Upper lobe of left lung (tissue), 6 donors: ENCODE results near the gene ARHGEF17. TPM values are rescaled to one million over a fixed set of nuclear protein-coding genes. Genes with fewer than 3 reads are reported as not detected.

Experiments used
- ATAC-seq, 2 donors: fragments of 200-7000 bp; cut with Tn5 transposase; one replicate each; pipeline ENCODE4 v1.9.1; 2022; ENCODE audit warnings: mild to moderate bottlenecking in 2 of 2, moderate library complexity in 2 of 2; ENCODE audit not compliant: low FRiP score in 2 of 2
- DNase-seq, 2 donors: peaks; one replicate each; pipeline ENCODE4 v3.0.0-alpha.2; 2019 to 2020
- H3K27ac ChIP-seq, 4 donors: fragments of 200-600 bp; sonication (generic); one replicate each; pipeline ENCODE4 v1.5.1; 2016 to 2019
- H3K27me3 ChIP-seq, 4 donors: fragments of 200-600 bp; sonication (generic); one replicate each; pipeline ENCODE4 v1.5.1; 2017 to 2019
- H3K36me3 ChIP-seq, 4 donors: fragments of 200-600 bp; sonication (generic); one replicate each; pipeline ENCODE4 v1.5.1; 2016 to 2019
- H3K4me1 ChIP-seq, 4 donors: fragments of 200-600 bp; sonication (generic); one replicate each; pipeline ENCODE4 v1.5.1; 2018 to 2019
- H3K4me3 ChIP-seq, 4 donors: fragments of 200-600 bp; sonication (generic); one replicate each; pipeline ENCODE4 v1.5.1; 2017 to 2019; ENCODE audit warnings: mild to moderate bottlenecking in 2 of 4, moderate library complexity in 1 of 4
- H3K9me3 ChIP-seq, 4 donors: fragments of 200-600 bp; sonication (generic); one replicate each; pipeline ENCODE4 v1.5.1; 2018 to 2019
- CTCF ChIP-seq, 6 experiments: fragments of 450-650 bp in 4 of 6; fragments of 200-600 bp in 2 of 6; sonication (generic) in 2 of 6; IDR thresholded peaks; one replicate each; pipeline ENCODE4 v1.5.1; 2016 to 2019; ENCODE audit warnings: antibody characterized with exemption in 6 of 6
- EP300 ChIP-seq, 4 donors: sonication (generic); formaldehyde crosslinking; IDR thresholded peaks; one replicate each; pipeline ENCODE4 v1.5.1; 2017; ENCODE audit warnings: antibody characterized with exemption in 4 of 4, control low read depth in 2 of 4
- POLR2A ChIP-seq, 4 donors: fragments of 450-650 bp; IDR thresholded peaks; one replicate each; pipeline ENCODE4 v1.5.1; 2016 to 2017; ENCODE audit warnings: antibody characterized with exemption in 4 of 4, mild to moderate bottlenecking in 2 of 4
- POLR2AphosphoS5 ChIP-seq, 2 donors: sonication (generic); formaldehyde crosslinking; IDR thresholded peaks; one replicate each; pipeline ENCODE4 v1.5.1; 2017; ENCODE audit warnings: antibody characterized with exemption in 2 of 2
- WGBS, 2 donors: methylation state at CpG; one replicate each; pipeline ENCODE4 v1.1.5; 2017 to 2018; 5-methylcytosine and 5-hydroxymethylcytosine counted together
- total RNA-seq, 6 donors: library from RNA; depleted of rRNA in 4 of 6; stranded (reverse); fragments of >200 nt in 4 of 6; gene quantifications; one replicate each; pipeline versions ENCODE4 v1.1.0 to v1.2.1, GENCODE V29; 2016 to 2021
- donor health status: DM: no; HTN: no; CAD: no; lungs with moderate emphysema.
- donor health status: DM: no; HTN: yes; CAD: no; lungs with severe emphysema.

ARHGEF17 gene
- total RNA-seq, 6 donors from 2014 or later = 48.1 to 140 (median 65.1) TPM

- 68 to 79% methylated on average over 3 to 6 of the region's 6 CpGs for WGBS, 2 donors
- DNase-seq (no peak), ATAC-seq (no peak)
- no peak overlapping the region for H3K27ac ChIP-seq
- H3K4me3 ChIP-seq = no peak overlapping the region
- TF ChIP-seq EP300 (IDR thresholded peaks at IDR 0.05) (no peak), POLR2AphosphoS5 (IDR thresholded peaks at IDR 0.05) (no peak), POLR2A (IDR thresholded peaks at IDR 0.05) (no peak), CTCF (IDR thresholded peaks at IDR 0.05) (no peak)
- H3K27me3 ChIP-seq = no peaks in the 10 kb centered on the region
- peaks cover 0 to 6% (median 3%) of the 10 kb centered on the region in 4 donors for H3K4me1 ChIP-seq
- H3K36me3 ChIP-seq = peaks cover 0 to 16% (median 3%) of the 10 kb centered on the region in 4 donors
- no peaks in the 10 kb centered on the region for H3K9me3 ChIP-seq
Observed at GRCh38 chr11:73399159-73399590, 91.1 kb downstream of the ARHGEF17 start.

GRCh38 chr11:73399636-73400035 lies 91.6 kb downstream of the ARHGEF17 start:
- H3K9me3 ChIP-seq = no peaks in the 10 kb centered on the region
- 88 to 89% methylated on average over 4 of the region's 4 CpGs for WGBS, 2 donors
- peaks cover 0 to 6% (median 3%) of the 10 kb centered on the region in 4 donors for H3K4me1 ChIP-seq
- H3K4me3 ChIP-seq = no peak overlapping the region
- no peak overlapping the region for H3K27ac ChIP-seq
- no peaks in the 10 kb centered on the region for H3K27me3 ChIP-seq
- peaks cover 0 to 13% (median 2%) of the 10 kb centered on the region in 4 donors for H3K36me3 ChIP-seq
- TF ChIP-seq CTCF (IDR thresholded peaks at IDR 0.05) (no peak), POLR2A (IDR thresholded peaks at IDR 0.05) (no peak), POLR2AphosphoS5 (IDR thresholded peaks at IDR 0.05) (no peak), EP300 (IDR thresholded peaks at IDR 0.05) (no peak)
- DNase-seq = no peak
- no peak for ATAC-seq

GRCh38 chr11:73400293-73400692 lies 92.2 kb downstream of the ARHGEF17 start:
- peaks cover 0 to 6% (median 3%) of the 10 kb centered on the region in 4 donors for H3K4me1 ChIP-seq
- DNase-seq (no peak), ATAC-seq (no peak)
- H3K9me3 ChIP-seq = no peaks in the 10 kb centered on the region
- no peaks in the 10 kb centered on the region for H3K27me3 ChIP-seq
- TF ChIP-seq POLR2AphosphoS5 (IDR thresholded peaks at IDR 0.05) (no peak), EP300 (IDR thresholded peaks at IDR 0.05) (no peak), POLR2A (IDR thresholded peaks at IDR 0.05) (no peak), CTCF (IDR thresholded peaks at IDR 0.05) (no peak)
- H3K27ac ChIP-seq = no peak overlapping the region
- H3K4me3 ChIP-seq = no peak overlapping the region
- WGBS, 2 donors = 90 to 96% methylated on average over 6 of the region's 6 CpGs
- H3K36me3 ChIP-seq = peaks cover 0 to 6% (median 3%) of the 10 kb centered on the region in 4 donors

- H3K9me3 ChIP-seq = no peaks in the 10 kb centered on the region
- H3K27ac ChIP-seq = no peak overlapping the region
- WGBS, 2 donors = 88 to 92% methylated on average over 2 to 3 of the region's 3 CpGs
- peaks cover 0 to 11% (median 4%) of the 10 kb centered on the region in 4 donors for H3K36me3 ChIP-seq
- H3K4me1 ChIP-seq = peaks cover 0 to 6% (median under 1%) of the 10 kb centered on the region in 4 donors
- no peak for DNase-seq
- TF ChIP-seq POLR2A (IDR thresholded peaks at IDR 0.05) (no peak), CTCF (IDR thresholded peaks at IDR 0.05) (no peak), POLR2AphosphoS5 (IDR thresholded peaks at IDR 0.05) (no peak), EP300 (IDR thresholded peaks at IDR 0.05) (no peak)
- H3K4me3 ChIP-seq = no peak overlapping the region
- no peaks in the 10 kb centered on the region for H3K27me3 ChIP-seq
- ATAC-seq = no peak
Observed at GRCh38 chr11:73401217-73401923, 93.3 kb downstream of the ARHGEF17 start.
